Peyer's patch (tissue), 4 donors: ENCODE measurements around the gene FOXJ2.
"Not testable (repeated sequence)": the region's sequence is repeated elsewhere in the genome, so short reads cannot be mapped to it uniquely, and the experiment has no call there.

Source experiments
- CTCF ChIP-seq, 6 experiments: fragments of 450-650 bp in 4 of 6; fragments of 200-600 bp in 2 of 6; sonication (generic) in 1 of 6; IDR thresholded peaks; one replicate each; pipeline ENCODE4 v1.5.1; 2017 to 2019; ENCODE audit warnings: antibody characterized with exemption in 6 of 6, mild to moderate bottlenecking in 3 of 6, moderate library complexity in 1 of 6
- POLR2A ChIP-seq, 2 donors: fragments of 450-650 bp; IDR thresholded peaks; one replicate each; pipeline ENCODE4 v1.5.1; 2017; ENCODE audit warnings: antibody characterized with exemption in 2 of 2, mild to moderate bottlenecking in 2 of 2, moderate library complexity in 2 of 2

- not testable (repeated sequence) for TF ChIP-seq POLR2A, CTCF (IDR thresholded peaks at IDR 0.05)
These were observed 49.5 kb upstream of the FOXJ2 start for GRCh38 chr12:7983019-7983418.
